ENCODE results near the gene PHKB. TPM values are rescaled to one million over a fixed set of nuclear protein-coding genes. Genes with fewer than 3 reads are reported as not detected.

PHKB gene
- polyA plus RNA-seq, 1 donor (not counting 4 experiments of a cell fraction or from before 2014, with no cell fraction given), result 71.7 TPM

DNA sequence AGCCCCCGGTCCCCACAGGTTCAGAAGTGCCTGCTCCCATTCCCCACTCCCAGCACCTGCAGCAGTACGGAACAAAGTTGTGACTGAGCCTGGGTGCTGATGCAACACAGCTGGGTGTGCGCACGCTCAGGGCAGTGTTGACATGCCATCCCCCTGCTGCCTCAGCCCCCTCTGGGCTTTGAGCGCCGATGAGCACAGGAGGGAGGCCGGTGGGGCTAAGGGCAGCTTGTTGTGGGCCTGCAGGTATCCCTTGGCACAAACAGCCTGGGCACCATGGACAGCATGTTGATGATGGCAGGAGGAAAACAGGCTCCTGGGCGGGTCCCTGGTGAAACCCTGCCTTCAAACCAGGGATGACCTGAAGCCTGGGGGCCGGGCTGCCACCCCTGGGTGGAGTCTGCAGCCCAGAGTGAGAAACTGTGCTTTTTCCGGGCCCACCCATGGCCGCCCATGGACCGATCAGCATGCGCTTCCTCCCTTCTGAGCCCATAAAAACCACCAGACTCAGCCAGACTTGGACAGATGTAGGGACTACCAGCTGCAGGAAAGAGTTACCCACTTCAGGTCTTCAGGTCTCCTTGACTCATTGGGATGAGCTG lies 175.5 kb downstream of the PHKB start:
- Histone ChIP-seq H3K36me3 (ENCODE audit: control insufficient read depth in 2 of 2, extremely low read depth in 1 of 2, insufficient read depth in 2 of 2, low read length in 2 of 2) (no peaks in the 10 kb centered on the region), H3K4me3 (ENCODE audit: control insufficient read depth in 2 of 3, extremely low read depth in 1 of 3, insufficient read depth in 2 of 3, low read depth in 1 of 3, low read length in 3 of 3) (no peak overlapping the region), H3K9me1 (ENCODE audit: control insufficient read depth, extremely low read depth, insufficient read depth, low read length) (no peaks in the 10 kb centered on the region), H3K27me3 (ENCODE audit: control insufficient read depth, extremely low read depth, insufficient read depth, low read length) (no peaks in the 10 kb centered on the region), H2AFZ (ENCODE audit: control insufficient read depth, low read length) (no peak overlapping the region), H4K20me1 (ENCODE audit: control insufficient read depth, extremely low read depth, insufficient read depth, low read length) (no peaks in the 10 kb centered on the region), H3K79me2 (ENCODE audit: control insufficient read depth, insufficient read depth, low read length) (no peaks in the 10 kb centered on the region), H3K4me1 (ENCODE audit: control insufficient read depth, extremely low read depth, insufficient read depth, low read length) (no peaks in the 10 kb centered on the region), H3K9me3 (ENCODE audit: control insufficient read depth, low read depth, low read length) (no peaks in the 10 kb centered on the region), H3K9ac (ENCODE audit: control insufficient read depth, extremely low read depth, insufficient read depth, low read length) (no peak overlapping the region), H3K4me2 (ENCODE audit: control insufficient read depth, extremely low read depth, insufficient read depth, low read depth, low read length) (no peak overlapping the region), H3K27ac (ENCODE audit: control insufficient read depth, insufficient read depth, low read length) (no peak overlapping the region)
- no peak for TF ChIP-seq EZH2 (IDR thresholded peaks at IDR 0.05; ENCODE audit: low read length)
- FAIRE-seq, result no peak
- dilution Hi-C loops (cut with MboI; ENCODE audit: extremely low pct_ligation_motif_present, low sequenced_read_pairs), result no loop called here
- DNase-seq (ENCODE audit: low read depth, low spot score), result no peak

DNA sequence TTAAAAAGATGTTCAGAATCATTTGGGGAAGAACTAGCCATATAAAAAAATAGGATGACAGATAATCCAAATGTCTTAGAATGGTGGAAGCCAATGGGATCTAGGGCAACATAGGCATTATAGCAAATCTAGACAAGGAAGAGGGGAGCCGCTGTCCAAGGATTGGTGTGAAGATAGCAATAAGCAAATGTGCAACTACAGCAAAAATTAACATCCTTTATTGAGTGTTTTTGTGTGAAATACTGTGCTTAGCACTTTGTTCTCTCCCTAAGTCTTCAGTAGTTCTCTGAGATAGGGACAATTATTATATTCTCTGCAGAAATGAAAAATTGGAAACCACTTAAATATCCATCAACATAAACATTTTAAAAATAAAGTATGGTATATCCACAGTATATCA lies 177.0 kb downstream of the PHKB start:
- no peaks in the 10 kb centered on the region for H3K79me2 ChIP-seq (ENCODE audit: control insufficient read depth, insufficient read depth, low read length)
- FAIRE-seq, result no peak
- H3K36me3 ChIP-seq (ENCODE audit: control insufficient read depth in 2 of 2, extremely low read depth in 1 of 2, insufficient read depth in 2 of 2, low read length in 2 of 2), result peaks cover 0 to 5% of the 10 kb centered on the region in 2 experiments
- TF ChIP-seq EZH2 (IDR thresholded peaks at IDR 0.05; ENCODE audit: low read length), result no peak
- TF ChIP-seq, protein P1, sequence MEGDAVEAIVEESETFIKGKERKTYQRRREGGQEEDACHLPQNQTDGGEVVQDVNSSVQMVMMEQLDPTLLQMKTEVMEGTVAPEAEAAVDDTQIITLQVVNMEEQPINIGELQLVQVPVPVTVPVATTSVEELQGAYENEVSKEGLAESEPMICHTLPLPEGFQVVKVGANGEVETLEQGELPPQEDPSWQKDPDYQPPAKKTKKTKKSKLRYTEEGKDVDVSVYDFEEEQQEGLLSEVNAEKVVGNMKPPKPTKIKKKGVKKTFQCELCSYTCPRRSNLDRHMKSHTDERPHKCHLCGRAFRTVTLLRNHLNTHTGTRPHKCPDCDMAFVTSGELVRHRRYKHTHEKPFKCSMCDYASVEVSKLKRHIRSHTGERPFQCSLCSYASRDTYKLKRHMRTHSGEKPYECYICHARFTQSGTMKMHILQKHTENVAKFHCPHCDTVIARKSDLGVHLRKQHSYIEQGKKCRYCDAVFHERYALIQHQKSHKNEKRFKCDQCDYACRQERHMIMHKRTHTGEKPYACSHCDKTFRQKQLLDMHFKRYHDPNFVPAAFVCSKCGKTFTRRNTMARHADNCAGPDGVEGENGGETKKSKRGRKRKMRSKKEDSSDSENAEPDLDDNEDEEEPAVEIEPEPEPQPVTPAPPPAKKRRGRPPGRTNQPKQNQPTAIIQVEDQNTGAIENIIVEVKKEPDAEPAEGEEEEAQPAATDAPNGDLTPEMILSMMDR (optimal IDR thresholded peaks at IDR 0.05 in 1 of 3, IDR thresholded peaks at IDR 0.05 in 1 of 3, conservative IDR thresholded peaks at IDR 0.05 in 1 of 3; ENCODE audit: extremely low read depth in 1 of 3, insufficient read depth in 2 of 3, low read length in 3 of 3), result no peak
- dilution Hi-C loops (cut with MboI; ENCODE audit: extremely low pct_ligation_motif_present, low sequenced_read_pairs), result no loop called here
- no peaks in the 10 kb centered on the region for H4K20me1 ChIP-seq (ENCODE audit: control insufficient read depth, extremely low read depth, insufficient read depth, low read length)
- no peak overlapping the region for H3K9ac ChIP-seq (ENCODE audit: control insufficient read depth, extremely low read depth, insufficient read depth, low read length)
- H3K27me3 ChIP-seq (ENCODE audit: control insufficient read depth, extremely low read depth, insufficient read depth, low read length), result no peaks in the 10 kb centered on the region
- DNase-seq (ENCODE audit: low read depth, low spot score), result no peak
- no peak overlapping the region for H3K4me2 ChIP-seq (ENCODE audit: control insufficient read depth, extremely low read depth, insufficient read depth, low read depth, low read length)
- H3K4me1 ChIP-seq (ENCODE audit: control insufficient read depth, extremely low read depth, insufficient read depth, low read length), result no peaks in the 10 kb centered on the region
- H3K9me3 ChIP-seq (ENCODE audit: control insufficient read depth, low read depth, low read length), result no peaks in the 10 kb centered on the region
- no peak overlapping the region for H3K27ac ChIP-seq (ENCODE audit: control insufficient read depth, insufficient read depth, low read length)
- H2AFZ ChIP-seq (ENCODE audit: control insufficient read depth, low read length), result no peak overlapping the region
- no peaks in the 10 kb centered on the region for H3K9me1 ChIP-seq (ENCODE audit: control insufficient read depth, extremely low read depth, insufficient read depth, low read length)
- H3K4me3 ChIP-seq (ENCODE audit: control insufficient read depth in 2 of 3, extremely low read depth in 1 of 3, insufficient read depth in 2 of 3, low read depth in 1 of 3, low read length in 3 of 3), result no peak overlapping the region

DNA sequence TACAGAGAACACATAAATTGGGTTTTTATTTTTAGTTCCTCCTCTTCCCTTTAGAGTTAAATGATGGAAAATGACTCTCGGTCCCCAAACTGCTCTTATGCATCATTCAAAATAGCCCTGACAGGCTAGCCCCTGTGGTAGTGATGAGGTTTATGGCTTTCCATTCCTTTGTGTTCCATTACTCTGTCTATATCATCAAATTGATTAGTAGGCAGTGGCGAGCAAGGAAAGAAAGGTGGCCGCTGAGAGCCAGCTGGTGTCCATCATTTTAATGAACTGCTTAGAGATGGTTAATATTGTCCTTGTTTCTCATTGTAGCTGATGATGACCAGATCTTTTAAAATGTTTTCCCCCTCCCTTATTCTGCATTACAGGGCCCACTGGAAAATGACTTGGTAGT lies 179.5 kb downstream of the PHKB start:
- no peaks in the 10 kb centered on the region for H3K27me3 ChIP-seq (ENCODE audit: control insufficient read depth, extremely low read depth, insufficient read depth, low read length)
- H3K9ac ChIP-seq (ENCODE audit: control insufficient read depth, extremely low read depth, insufficient read depth, low read length), result no peak overlapping the region
- H3K9me3 ChIP-seq (ENCODE audit: control insufficient read depth, low read depth, low read length), result no peaks in the 10 kb centered on the region
- peaks cover 8% of the 10 kb centered on the region for H3K4me1 ChIP-seq (ENCODE audit: control insufficient read depth, extremely low read depth, insufficient read depth, low read length)
- H3K79me2 ChIP-seq (ENCODE audit: control insufficient read depth, insufficient read depth, low read length), result no peaks in the 10 kb centered on the region
- H2AFZ ChIP-seq (ENCODE audit: control insufficient read depth, low read length), result no peak overlapping the region
- no peak for FAIRE-seq
- TF ChIP-seq, protein P1 (optimal IDR thresholded peaks at IDR 0.05 in 1 of 3, IDR thresholded peaks at IDR 0.05 in 1 of 3, conservative IDR thresholded peaks at IDR 0.05 in 1 of 3; ENCODE audit: extremely low read depth in 1 of 3, insufficient read depth in 2 of 3, low read length in 3 of 3), result no peak
- TF ChIP-seq EZH2 (IDR thresholded peaks at IDR 0.05; ENCODE audit: low read length), result no peak
- H3K4me2 ChIP-seq (ENCODE audit: control insufficient read depth, extremely low read depth, insufficient read depth, low read depth, low read length), result no peak overlapping the region
- no peaks in the 10 kb centered on the region for H3K9me1 ChIP-seq (ENCODE audit: control insufficient read depth, extremely low read depth, insufficient read depth, low read length)
- no peak overlapping the region for H3K4me3 ChIP-seq (ENCODE audit: control insufficient read depth in 2 of 3, extremely low read depth in 1 of 3, insufficient read depth in 2 of 3, low read depth in 1 of 3, low read length in 3 of 3)
- H3K27ac ChIP-seq (ENCODE audit: control insufficient read depth, insufficient read depth, low read length), result no peak overlapping the region
- dilution Hi-C loops (cut with MboI; ENCODE audit: extremely low pct_ligation_motif_present, low sequenced_read_pairs), result no loop called here
- H3K36me3 ChIP-seq (ENCODE audit: control insufficient read depth in 2 of 2, extremely low read depth in 1 of 2, insufficient read depth in 2 of 2, low read length in 2 of 2), result peaks cover 0 to 7% of the 10 kb centered on the region in 2 experiments
- DNase-seq (ENCODE audit: low read depth, low spot score), result no peak
- H4K20me1 ChIP-seq (ENCODE audit: control insufficient read depth, extremely low read depth, insufficient read depth, low read length), result no peaks in the 10 kb centered on the region
